Endometrial microvascular endothelial cells (primary cell): ENCODE results near the gene MANEAL. TPM values are rescaled to one million over a fixed set of nuclear protein-coding genes. Genes with fewer than 3 reads are reported as not detected.
"Not testable (repeated sequence)": the region's sequence is repeated elsewhere in the genome, so short reads cannot be mapped to it uniquely, and the experiment has no call there.

Experiments
- in situ Hi-C: cut with HindIII; loops from 2 replicates; pipeline ENCODE4 v1.10.0; 2017; ENCODE audit warnings: low sequenced_read_pairs, low pct_unique_long_range_greater_than_20kb; ENCODE audit errors: inconsistent ontology term
- total RNA-seq: library from RNA; depleted of rRNA; stranded (reverse); fragments of >200 nt; gene quantifications from one replicate; pipeline ENCODE4 v1.2.3, GENCODE V29; 2015; ENCODE audit errors: inconsistent ontology term

Gene MANEAL
- total RNA-seq, 1 donor from 2014 or later, result not detected

DNA sequence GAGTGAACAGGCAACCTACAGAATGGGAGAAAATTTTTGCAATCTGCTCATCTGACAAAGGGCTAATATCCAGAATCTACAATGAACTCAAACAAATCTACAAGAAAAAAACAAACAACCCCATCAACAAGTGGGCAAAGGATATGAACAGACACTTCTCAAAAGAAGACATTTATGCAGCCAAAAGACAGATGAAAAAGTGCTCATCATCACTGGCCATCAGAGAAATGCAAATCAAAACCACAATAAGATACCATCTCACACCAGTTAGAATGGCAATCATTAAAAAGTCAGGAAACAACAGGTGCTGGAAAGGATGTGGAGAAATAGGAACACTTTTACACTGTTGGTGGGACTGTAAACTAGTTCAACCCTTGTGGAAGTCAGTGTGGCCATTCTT lies 22.2 kb upstream of the MANEAL start:
- in situ Hi-C loops, result not testable (repeated sequence)

DNA sequence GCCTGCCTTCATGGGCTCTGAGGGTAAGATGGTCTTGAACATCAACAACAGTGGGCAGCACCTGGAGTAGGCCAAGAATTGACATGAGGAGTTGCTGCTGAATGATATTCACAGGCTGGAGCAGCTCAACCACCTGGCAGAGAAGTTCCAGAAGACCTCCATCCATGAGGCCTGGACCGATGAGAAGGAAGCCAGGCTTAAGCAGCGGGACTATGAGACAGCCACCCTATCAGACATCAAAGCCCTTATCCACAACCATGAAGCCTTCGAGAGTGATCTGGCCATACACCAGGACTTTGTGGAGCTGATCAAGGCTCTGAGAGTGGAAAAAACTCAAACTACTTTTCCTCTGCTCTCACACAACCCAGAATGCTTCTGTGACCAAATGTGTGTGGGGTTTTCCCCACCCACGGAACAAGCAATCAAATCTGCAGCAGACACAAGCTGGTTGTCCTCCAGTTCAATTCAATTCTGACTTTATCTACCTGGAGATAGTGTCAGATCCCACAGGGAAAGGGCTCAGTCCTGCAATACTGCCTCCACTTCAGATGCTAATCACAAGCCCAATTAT lies 16.6 kb upstream of the MANEAL start:
- in situ Hi-C loops, result no loop called here

DNA sequence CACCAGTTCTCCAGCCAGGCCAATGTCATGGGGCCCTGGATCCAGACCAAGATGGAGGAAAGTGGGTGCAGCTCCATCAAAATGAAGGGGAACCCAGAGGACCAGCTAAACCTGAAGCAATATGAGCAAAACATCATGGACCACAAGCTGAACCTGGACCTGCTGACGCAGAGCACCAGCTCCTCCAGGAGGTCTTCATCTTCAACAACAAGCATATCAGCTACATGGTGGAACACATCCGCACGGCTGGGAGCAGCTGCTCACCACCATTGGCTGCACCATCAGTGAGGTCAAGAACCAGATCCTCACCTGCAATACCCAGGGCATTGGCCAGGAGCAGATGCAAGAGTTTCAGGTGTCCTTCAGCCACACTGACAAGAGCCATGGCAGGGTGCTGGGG lies 15.0 kb upstream of the MANEAL start:
- in situ Hi-C loops, result no loop called here

DNA sequence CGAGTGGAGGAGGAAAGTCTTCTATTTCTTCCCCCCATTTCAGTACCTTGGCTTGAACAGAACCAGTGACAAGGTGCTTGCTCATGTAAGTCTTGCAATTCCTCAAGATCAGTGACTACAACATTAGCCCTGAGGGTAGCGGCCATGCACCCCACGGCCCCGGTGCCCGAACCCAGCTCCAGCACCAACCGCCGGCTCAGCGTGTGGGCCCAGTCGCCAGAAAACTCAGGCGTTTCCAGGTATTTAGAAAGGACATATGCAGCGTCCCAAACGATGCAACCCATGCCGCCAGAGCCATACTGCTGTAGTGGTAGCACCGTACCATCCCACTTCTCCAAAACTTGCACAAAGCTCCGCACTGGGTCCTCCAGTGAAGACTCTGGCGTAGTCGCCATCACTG lies 11.2 kb upstream of the MANEAL start:
- in situ Hi-C loops, result no loop called here

DNA sequence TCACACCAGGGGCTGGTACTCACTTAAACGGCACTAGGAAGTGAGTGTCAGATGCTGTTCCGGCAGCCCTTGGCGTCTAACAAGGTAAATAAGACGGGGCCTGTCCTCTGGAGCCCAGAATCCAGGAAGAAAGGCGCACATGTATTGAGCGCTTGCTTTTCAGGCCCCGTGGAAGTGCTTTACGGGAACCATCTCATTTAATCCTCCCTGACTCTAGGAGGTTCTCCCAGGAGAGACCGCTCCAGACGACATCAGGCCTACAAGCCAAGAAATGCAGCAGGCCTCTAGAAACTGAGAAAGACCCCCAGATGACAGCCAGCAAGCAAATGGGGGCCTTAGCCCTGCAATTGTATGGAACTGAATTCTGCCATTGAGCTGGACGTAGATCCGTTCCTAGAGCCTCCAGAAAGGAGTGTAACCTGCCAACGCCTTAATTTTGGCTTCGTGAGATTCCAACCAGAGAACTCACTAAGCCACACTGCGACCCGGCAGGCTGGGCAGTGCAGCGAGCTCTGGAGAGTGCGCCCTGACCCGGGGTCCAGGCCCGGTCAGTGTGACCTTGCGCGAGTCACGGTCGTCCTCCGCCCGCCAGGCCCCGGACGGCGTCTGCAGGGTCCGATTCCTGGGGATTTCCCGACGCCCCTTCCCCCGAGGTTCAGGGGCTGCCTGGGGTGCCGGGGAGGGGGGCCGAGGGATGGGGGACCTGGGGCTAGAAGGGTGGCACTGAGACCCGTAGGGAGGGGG lies 532 bp upstream of the MANEAL start:
- in situ Hi-C loops, result no loop called here

DNA sequence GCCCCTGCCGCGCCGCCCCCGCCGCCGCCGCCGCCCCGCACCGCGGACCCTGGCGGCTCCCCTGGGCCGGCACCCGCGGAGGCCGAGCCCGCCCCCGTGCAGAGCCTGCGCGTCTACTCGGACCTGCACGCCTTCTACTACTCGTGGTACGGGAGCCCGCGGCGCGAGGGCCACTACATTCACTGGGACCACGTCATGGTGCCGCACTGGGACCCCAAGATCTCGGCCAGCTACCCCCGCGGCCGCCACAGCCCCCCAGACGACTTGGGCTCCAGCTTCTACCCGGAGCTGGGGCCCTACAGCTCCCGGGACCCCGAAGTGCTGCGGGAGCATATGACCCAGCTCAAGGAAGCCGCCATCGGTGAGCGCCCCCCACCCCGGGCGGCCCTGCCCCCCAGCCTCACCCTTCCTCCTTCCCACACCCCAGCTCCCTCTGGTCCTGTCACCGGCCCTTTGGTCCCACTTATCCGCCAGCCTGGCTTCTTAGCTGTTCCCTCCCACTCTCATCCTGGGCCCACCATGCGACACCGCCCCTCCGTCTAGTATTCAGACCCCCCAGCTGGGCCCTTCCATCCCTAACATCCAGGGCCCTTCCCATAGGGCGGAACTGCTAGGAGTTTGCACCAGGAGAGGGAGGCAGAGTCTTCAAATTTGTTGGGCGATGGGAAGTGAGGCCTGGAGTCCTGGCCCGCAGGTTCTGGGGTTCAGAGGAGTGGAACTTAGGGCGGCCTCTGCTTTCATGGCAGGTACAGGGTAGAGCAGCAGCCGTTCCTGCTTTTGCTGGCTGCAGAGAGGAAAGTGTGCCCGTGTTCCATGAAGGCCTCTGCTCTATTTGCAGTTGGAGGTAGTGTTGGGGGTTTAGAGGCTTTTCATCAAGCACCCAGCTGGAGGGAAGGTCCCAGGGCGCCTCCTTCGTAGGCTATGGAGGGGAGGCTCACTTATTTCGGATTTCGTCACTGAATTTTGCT lies 1.0 kb downstream of the MANEAL start:
- in situ Hi-C loops, result no loop called here

DNA sequence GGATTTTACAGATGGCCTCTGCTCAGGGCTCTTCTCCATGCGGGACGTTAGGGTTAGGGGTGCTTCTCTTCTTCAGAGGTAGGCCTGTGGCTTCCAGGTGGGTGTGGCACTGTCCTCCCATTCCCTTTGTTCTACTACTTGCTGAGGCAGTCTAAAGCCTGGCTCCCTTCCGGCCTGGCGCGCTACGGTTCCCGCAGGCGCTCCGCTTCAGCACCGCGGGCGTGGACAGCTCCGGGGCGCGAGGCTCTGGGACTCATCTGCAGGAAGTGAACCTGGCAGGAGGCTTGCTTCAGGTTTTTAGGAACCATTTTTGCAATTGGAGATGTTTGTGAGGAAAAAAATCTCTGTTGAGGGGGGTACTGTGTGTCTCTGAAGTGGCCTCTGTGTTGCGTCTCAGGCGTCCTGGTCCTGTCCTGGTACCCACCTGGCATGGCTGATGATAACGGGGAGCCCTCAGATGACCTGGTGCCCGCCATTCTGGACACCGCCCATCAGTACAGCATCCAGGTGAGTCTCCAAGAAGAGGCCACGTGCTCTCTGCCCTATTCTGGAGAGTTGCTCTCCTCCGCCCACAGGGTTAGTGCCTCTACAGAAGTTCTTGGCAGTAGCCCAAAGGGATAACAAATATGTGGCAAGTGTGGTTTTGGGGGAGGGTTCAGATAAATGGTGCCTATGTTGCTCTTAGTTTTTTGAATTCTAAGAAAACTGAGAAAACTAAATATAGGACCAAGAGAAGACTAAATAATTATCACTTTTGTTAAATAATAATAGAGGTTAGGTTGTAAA lies 1.9 kb downstream of the MANEAL start:
- in situ Hi-C loops, result no loop called here

DNA sequence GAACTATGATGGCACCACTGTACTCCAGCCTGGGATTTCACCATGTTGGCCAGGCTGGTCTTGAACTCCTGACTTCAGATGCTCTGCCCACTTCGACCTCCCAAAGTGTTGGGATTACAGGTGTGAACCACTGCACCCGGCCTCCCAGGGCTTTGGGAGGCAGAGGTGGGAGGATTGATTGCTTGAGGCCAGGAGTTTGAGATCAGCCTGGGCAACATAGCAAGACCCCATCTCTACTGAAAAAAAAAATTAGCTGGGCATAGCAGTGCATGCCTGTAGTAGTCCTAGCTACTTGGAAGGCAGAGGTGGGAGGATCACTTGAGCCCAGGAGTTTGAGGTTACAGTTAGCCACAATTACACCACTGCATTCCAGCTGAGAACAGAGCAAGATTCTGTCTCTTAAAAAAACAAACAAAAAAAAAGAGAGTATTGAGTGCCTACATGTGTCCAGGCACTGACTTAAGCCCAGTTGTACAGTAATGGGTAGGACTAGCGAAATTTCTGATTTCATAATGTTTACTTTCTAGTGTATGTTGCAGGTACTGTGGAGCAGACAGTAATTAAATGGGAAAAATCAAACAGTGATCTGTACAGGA lies 4.2 kb downstream of the MANEAL start:
- in situ Hi-C loops, result no loop called here

DNA sequence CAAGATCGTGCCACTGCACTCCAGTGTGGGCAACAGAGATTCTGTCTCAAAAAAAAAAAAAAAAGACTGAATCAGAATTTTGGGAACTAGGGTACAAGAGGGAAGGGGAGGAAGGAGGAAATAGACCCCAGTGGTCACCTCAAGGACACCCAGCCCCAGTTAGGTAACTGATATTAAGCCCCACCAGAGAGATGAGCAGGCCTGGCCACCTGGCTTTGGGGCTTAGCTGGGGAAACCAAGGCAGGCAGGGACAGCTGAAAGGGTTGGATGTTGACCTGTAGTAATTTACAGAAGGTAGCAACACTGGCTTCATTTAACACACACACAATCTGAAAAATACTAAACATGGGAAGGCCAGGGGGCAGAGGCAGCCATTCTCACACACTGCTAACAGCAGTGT lies 8.8 kb downstream of the MANEAL start:
- in situ Hi-C loops, result no loop called here

DNA sequence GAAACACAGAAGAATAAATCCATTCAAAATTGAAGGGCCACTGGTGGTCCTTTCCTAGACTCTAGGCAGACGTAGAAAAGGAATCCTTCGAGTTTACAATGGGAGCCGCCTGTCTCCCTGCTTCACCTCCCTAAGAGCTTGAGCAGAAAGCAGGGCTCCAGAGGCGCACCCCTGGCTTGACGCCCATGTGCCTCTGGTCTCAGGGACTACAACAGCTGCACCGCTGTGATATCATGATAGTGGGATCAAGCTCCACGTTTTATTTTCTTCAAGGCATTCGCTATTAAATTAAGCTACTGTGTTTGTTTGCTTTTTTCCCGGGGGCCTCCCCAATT lies 13.5 kb downstream of the MANEAL start:
- in situ Hi-C loops, result no loop called here

DNA sequence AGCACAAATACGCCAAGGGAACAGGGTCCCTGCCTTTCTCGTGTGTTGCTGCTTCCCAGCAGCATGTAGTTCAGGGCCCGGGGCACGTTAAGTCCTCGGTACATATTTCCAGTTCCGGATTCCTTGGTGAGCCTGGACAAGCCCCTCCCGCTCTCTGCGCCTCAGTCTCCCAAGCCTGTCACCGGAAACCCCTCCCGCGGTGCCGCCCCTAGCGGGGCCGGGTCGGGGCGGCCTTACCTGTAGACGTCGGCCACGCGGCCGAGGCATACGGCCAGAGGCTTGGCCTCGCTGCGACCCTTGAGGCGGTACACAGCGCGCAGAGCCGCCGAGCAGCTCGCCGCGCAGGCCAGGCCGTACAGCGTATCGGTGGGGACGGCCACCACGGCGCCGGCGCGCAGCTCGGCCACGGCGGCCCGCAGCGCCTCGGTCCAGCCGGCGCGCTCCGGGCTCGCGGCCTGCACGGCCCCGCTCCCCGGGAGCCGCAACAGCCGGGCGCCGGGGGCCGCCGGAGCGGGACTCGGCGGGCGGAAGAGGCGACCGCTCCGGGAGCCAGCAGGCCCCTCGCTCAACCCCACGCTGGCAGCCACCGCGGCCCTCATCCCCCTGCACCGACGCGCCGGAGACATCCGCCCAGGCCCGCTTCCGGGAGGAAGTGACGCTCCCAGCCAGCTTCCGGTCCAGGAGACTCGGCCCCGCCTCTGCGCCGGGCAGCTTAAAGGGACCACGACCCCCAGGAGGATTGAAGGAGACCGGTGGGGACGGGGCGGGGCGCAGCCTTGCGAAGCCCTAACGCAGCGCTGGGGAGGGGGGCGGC lies 14.1 kb downstream of the MANEAL start, which contains the start of the genes C1orf122 and YRDC:
C1orf122 (plus strand) TSS at position 236 of the 814 bp plus-strand sequence. CDS start 615 bp downstream, outside the sequence.
YRDC (minus strand) TSS at position 654 of the 814 bp plus-strand sequence; CDS start at position 626, 28 bp downstream.
- in situ Hi-C loops, result no loop called here

DNA sequence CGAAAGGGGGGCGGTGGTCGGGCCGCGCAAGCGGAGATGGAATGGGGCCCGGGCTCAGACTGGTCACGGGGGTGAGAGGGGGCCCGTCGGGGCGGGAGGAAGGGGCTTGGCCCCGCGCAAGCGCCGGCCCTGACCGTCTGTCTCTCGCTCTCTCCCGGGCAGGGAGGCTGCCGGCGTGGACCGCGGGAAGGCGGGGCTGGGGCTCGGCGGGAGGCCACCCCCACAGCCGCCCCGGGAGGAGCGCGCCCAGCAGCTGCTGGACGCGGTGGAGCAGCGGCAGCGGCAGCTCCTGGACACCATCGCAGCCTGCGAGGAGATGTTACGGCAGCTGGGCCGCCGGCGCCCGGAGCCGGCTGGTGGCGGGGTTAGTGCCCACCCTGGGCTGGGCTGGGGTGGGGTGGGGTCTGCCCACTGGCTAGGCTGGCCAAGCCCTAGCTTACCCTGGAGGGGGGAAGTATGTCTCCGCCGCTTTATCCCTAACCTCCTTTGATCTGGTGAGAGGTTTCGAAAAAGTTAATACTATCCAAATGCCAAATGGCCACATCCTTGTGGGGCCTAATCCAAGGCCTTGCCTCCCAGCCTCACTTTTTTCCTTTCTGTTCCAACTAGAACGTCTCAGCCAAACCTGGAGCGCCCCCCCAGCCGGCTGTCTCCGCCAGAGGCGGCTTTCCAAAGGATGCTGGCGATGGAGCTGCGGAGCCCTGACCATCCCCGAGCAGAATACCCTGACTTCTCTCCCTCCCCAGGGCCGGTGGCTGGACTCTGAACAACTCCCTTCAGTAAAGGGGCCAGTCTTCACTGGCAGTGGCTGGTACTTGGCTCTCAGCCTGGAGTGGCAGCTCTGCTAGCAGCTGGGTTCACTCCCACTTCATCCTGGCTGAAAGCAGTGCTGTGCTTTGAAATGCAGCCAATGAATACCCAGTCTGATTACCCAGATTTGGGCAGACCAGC lies 15.0 kb downstream of the MANEAL start:
- in situ Hi-C loops, result no loop called here

DNA sequence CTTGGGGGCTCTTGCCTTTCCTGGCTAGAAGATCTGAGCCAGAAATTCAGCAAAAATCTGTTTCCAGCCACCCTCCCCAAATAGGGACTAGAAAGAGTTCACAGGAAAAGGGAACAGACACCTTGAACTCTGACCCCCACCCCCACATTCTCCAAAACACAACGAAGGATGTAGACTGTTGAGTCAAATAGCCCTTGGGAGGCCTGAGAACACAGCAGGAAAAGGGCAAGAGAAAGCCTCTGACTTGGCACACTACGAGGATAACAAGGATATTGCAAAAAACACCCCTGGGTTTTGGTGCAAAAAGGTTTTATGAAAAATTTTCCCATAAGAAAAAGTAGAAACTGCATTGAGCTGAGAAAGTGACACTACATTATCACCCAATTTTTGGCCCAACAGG lies 16.3 kb downstream of the MANEAL start:
- in situ Hi-C loops, result no loop called here

DNA sequence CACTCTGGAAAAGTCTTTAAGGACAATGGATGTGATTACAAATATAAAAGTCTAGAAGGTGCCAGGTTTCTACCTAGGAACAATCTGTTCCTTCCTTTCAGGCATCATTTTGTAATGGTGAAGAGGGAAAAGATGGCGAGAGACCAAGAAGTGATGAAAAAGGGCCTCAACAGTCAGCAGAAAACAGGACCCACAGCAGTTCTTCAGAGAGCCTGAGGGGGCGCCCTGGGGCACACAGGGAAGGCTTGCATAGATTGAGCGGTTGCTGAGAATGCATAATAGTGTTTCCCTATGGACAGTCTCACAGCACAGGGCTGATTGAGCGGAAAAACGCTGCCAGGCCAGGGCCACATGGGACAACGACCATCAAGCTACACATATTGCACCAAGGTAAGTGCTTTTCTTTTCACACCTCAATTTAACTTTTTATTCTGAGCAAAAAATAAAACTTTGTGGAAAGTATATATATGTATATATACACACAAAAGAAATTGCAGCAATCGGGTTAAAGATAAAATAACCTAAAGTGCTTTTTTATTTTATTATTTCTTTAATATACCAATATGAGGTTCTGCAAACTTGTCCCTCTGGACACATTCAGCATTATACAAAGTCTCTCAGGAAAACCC lies 17.5 kb downstream of the MANEAL start:
- in situ Hi-C loops, result no loop called here

DNA sequence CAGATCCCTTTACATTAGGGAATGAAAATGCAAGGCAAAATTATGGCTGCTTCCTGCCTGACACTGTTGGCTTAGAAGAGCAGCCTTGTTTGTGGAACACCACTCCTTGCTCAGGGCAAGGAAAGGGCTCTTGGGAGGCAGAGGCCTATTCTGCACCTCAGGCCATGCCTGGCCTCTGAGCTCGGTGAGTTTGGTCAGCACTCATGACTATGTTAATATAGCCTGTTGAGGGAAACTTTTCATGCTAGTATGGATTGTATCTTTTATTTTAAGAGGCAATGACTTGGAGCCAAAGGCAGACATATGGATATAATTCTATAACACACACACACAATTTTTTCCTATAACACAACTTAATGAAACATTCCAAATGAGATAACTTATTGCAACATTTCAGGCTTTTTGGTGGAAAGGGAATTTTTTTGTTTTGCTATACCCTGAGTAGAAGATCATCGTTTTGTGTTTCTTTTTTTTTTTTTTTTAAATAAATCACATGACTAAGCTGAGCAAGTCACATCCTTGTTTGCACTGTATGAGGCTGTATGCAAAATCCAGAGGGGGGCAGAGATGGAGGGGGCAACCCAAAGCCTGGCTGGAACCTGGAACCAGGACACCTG lies 20.0 kb downstream of the MANEAL start:
- in situ Hi-C loops, result no loop called here

DNA sequence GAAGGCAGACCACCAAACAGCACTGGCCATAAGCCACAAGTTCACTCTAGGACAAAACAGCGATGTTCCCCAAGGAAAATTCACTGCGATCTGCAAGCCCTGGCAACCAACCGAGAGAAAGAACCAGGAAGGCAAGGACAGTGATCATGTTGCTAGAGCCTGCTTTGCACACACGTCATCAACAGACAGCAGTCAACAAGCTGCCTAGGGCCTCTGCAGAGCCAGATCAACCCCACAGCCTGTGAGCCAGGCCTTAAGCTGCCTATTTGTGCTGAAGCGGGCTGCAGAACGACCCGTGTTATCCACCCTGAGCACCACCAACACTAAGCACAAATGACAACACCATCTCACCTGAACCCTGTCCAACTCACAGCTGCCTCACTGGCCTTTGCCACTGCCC lies 20.6 kb downstream of the MANEAL start:
- in situ Hi-C loops, result no loop called here
